ENCODE results near the gene CLMN. TPM values are rescaled to one million over a fixed set of nuclear protein-coding genes. Genes with fewer than 3 reads are reported as not detected.

CLMN gene
- total RNA-seq, 2 donors from 2014 or later = 105 to 131 TPM

- no peaks in the 10 kb centered on the region for H3K27me3 ChIP-seq
- H3K9me3 ChIP-seq = no peaks in the 10 kb centered on the region
- H3K36me3 ChIP-seq = no peaks in the 10 kb centered on the region
- no peak overlapping the region for H3K4me3 ChIP-seq
- TF ChIP-seq CTCF (IDR thresholded peaks at IDR 0.05) = no peak
- peaks cover 2% of the 10 kb centered on the region for H3K4me1 ChIP-seq
- no peak for DNase-seq
- H3K9ac ChIP-seq (ENCODE audit: low read depth in 2 of 2, low read length in 2 of 2) = no peak overlapping the region
- intact Hi-C loops (cut with DNase I) = no loop called here
- no peak overlapping the region for H3K27ac ChIP-seq
Measured at GRCh38 chr14:95337041-95337595, 17.4 kb upstream of the CLMN start.

GRCh38 chr14:95336192-95336760 lies 16.6 kb upstream of the CLMN start:
- Histone ChIP-seq H3K4me3 (no peak overlapping the region), H3K4me1 (peaks cover 7% of the 10 kb centered on the region), H3K27ac (no peak overlapping the region), H3K27me3 (no peaks in the 10 kb centered on the region), H3K36me3 (no peaks in the 10 kb centered on the region), H3K9me3 (no peaks in the 10 kb centered on the region), H3K9ac (ENCODE audit: low read depth in 2 of 2, low read length in 2 of 2) (no peak overlapping the region)
- intact Hi-C loops (cut with DNase I) = no loop called here
- TF ChIP-seq CTCF (IDR thresholded peaks at IDR 0.05) = no peak
- no peak for DNase-seq

- no peak for DNase-seq
- intact Hi-C loops (cut with DNase I) = no loop called here
- peaks cover 7% of the 10 kb centered on the region for H3K4me1 ChIP-seq
- H3K27me3 ChIP-seq = no peaks in the 10 kb centered on the region
- H3K27ac ChIP-seq = no peak overlapping the region
- no peaks in the 10 kb centered on the region for H3K9me3 ChIP-seq
- TF ChIP-seq CTCF (IDR thresholded peaks at IDR 0.05) = no peak
- no peak overlapping the region for H3K4me3 ChIP-seq
- no peak overlapping the region for H3K9ac ChIP-seq (ENCODE audit: low read depth in 2 of 2, low read length in 2 of 2)
- H3K36me3 ChIP-seq = no peaks in the 10 kb centered on the region
Measured at GRCh38 chr14:95335071-95335470, 15.4 kb upstream of the CLMN start.

- TF ChIP-seq CTCF (IDR thresholded peaks at IDR 0.05) = no peak
- intact Hi-C loops (cut with DNase I) = no loop called here
- no peak overlapping the region for H3K4me3 ChIP-seq
- no peak overlapping the region for H3K27ac ChIP-seq
- no peaks in the 10 kb centered on the region for H3K27me3 ChIP-seq
- no peak for DNase-seq
- H3K36me3 ChIP-seq = no peaks in the 10 kb centered on the region
- H3K9me3 ChIP-seq = no peaks in the 10 kb centered on the region
- no peak overlapping the region for H3K9ac ChIP-seq (ENCODE audit: low read depth in 2 of 2, low read length in 2 of 2)
- H3K4me1 ChIP-seq = peaks cover 7% of the 10 kb centered on the region
Measured at GRCh38 chr14:95334044-95334443, 14.3 kb upstream of the CLMN start.

GRCh38 chr14:95332641-95333040 lies 12.9 kb upstream of the CLMN start:
- peaks cover 7% of the 10 kb centered on the region for H3K4me1 ChIP-seq
- H3K27me3 ChIP-seq = no peaks in the 10 kb centered on the region
- intact Hi-C loops (cut with DNase I) = no loop called here
- no peaks in the 10 kb centered on the region for H3K9me3 ChIP-seq
- peak overlapping the region in 1 of 2 donors; percentile 54 for H3K9ac ChIP-seq (ENCODE audit: low read depth in 2 of 2, low read length in 2 of 2)
- peak; percentile 80 for DNase-seq
- TF ChIP-seq CTCF (IDR thresholded peaks at IDR 0.05) = no peak
- no peaks in the 10 kb centered on the region for H3K36me3 ChIP-seq
- H3K4me3 ChIP-seq = no peak overlapping the region
- peak overlapping the region; percentile 69 for H3K27ac ChIP-seq
